GM12878 (cell line): ENCODE data around the gene GCH1. TPM values are rescaled to one million over a fixed set of nuclear protein-coding genes. Genes with fewer than 3 reads are reported as not detected.

ENCODE experiments used
- BCL11A ChIP-seq: IDR thresholded peaks from 2 replicates; pipeline ENCODE4 v1.6.1; 2011; ENCODE audit warnings: low read depth, low read length
- BHLHE40 ChIP-seq, 2 experiments: fragments of 450-650 bp in 1 of 2; IDR thresholded peaks; 2 replicates each; pipeline ENCODE4 v1.6.1; 2011 to 2017; ENCODE audit warnings: low read depth in 2 of 2, borderline replicate concordance in 1 of 2, improper control_type of control experiment in 1 of 2, low read length in 1 of 2, mild to moderate bottlenecking in 1 of 2
- EZH2 ChIP-seq: IDR thresholded peaks from 2 replicates; pipeline ENCODE4 v1.6.1; 2012; ENCODE audit warnings: low read depth, mild to moderate bottlenecking, control low read depth, inconsistent platforms, low read length, borderline replicate concordance; ENCODE audit not compliant: control insufficient read depth
- GABPA ChIP-seq: IDR thresholded peaks from 2 replicates; pipeline ENCODE4 v1.6.1; 2014; ENCODE audit warnings: antibody characterized with exemption, low read depth, mild to moderate bottlenecking, inconsistent platforms
- MTA2 ChIP-seq: fragments of 450-650 bp; IDR thresholded peaks from 2 replicates; pipeline ENCODE4 v1.6.1; 2016; ENCODE audit warnings: low read depth, mild to moderate bottlenecking, moderate library complexity
- NR2F1 ChIP-seq: fragments of 450-650 bp; conservative IDR thresholded peaks from 2 replicates; pipeline ENCODE4 v1.6.1; 2017; ENCODE audit warnings: mild to moderate bottlenecking
- SIX5 ChIP-seq: IDR thresholded peaks from 2 replicates; pipeline ENCODE4 v1.6.1; 2011; ENCODE audit warnings: mild to moderate bottlenecking, low read depth, low read length, moderate library complexity; ENCODE audit not compliant: severe bottlenecking
- SUPT20H ChIP-seq: IDR thresholded peaks from 2 replicates; pipeline ENCODE4 v1.6.1; 2011; ENCODE audit warnings: low read depth, mild to moderate bottlenecking, low read length, moderate library complexity, borderline replicate concordance; ENCODE audit not compliant: control insufficient read depth
- ZNF207 ChIP-seq: fragments of 450-650 bp; IDR thresholded peaks from 2 replicates; pipeline ENCODE4 v1.6.1; 2014; ENCODE audit warnings: antibody characterized with exemption, mild to moderate bottlenecking, borderline replicate concordance
- polyA plus RNA-seq, 11 experiments: library from polyadenylated mRNA; depleted of rRNA in 4 of 11; unstranded in 6 of 11; stranded (reverse) in 5 of 11; fragments of >200 nt; fragmentation: Nextera tagmentation in 4 of 11; fragmentation: Illumina TruSeq in 1 of 11; extraction: Ambion mirVana in 4 of 11; extraction: Trizol in 1 of 11; gene quantifications; 1 replicate in 1 of 11; 2 replicates in 10 of 11; pipeline versions ENCODE4 v1.2.1 to v1.2.3, GENCODE V29; 2011 to 2016; ENCODE audit warnings: inconsistent platforms in 2 of 11, missing spikeins in 2 of 11, low read depth in 1 of 11
- total RNA-seq, 4 experiments: library from RNA; depleted of rRNA in 3 of 4; stranded (reverse); fragments of >200 nt in 3 of 4; fragmentation: Illumina TruSeq in 1 of 4; extraction: Trizol in 1 of 4; gene quantifications; 2 replicates each; pipeline versions ENCODE4 v1.2.1 to v1.2.3, GENCODE V29; 2013 to 2021
- TF ChIP-seq, protein P1 (sequence below): IDR thresholded peaks from 2 replicates; pipeline ENCODE4 v1.6.1; 2012; ENCODE audit warnings: improper control_type of control experiment, low read depth, low read length; ENCODE audit not compliant: insufficient replicate concordance
- TF ChIP-seq, protein P2 (sequence below): IDR thresholded peaks from 2 replicates; pipeline ENCODE4 v1.6.1; 2011; ENCODE audit warnings: mild to moderate bottlenecking, low read depth, low read length, moderate library complexity; ENCODE audit not compliant: insufficient replicate concordance
- TF ChIP-seq, protein P3 (sequence below): IDR thresholded peaks from 2 replicates; pipeline ENCODE4 v1.6.1; 2012; ENCODE audit warnings: low read depth, low read length, improper control_type of control experiment
- TF ChIP-seq, protein P4 (sequence below): fragments of 450-650 bp; IDR thresholded peaks from 2 replicates; pipeline ENCODE4 v1.6.1; 2016; ENCODE audit warnings: mild to moderate bottlenecking
- TF ChIP-seq, protein P5 (sequence below): fragments of 450-650 bp; IDR thresholded peaks from 2 replicates; pipeline ENCODE4 v1.6.1; 2017; ENCODE audit warnings: low read depth, mild to moderate bottlenecking, moderate library complexity
- TF ChIP-seq, protein P6 (sequence below): fragments of 450-650 bp; IDR thresholded peaks from 2 replicates; pipeline ENCODE4 v1.6.1; 2017; ENCODE audit warnings: antibody characterized with exemption, mild to moderate bottlenecking, moderate library complexity

GCH1 gene
- total and polyA plus RNA-seq, 10 of the 15 experiments (the other 5 are each of a cell fraction or from before 2014, with no cell fraction given) = 25.1 to 37.0 (median 33.8) TPM

DNA sequence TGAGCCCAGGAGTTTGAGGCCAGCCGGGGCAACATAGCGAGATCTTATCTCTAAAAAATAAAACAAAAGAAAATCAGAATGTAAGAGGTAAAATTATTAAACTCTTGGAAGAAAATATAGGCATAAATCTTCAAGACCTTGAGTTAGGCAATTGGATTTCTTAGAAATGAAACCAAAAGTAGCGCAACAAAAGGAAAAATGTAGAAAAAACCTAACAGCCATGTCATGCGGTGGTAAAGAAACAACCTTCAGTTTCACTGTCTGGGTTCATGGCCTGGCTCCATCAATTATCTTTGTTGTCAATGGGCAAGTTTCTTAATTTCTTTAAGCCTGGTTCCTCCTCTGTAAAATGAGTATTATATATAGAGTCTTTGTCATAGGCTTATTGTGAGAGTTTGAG is 5.6 kb upstream of the GCH1 start (continued):
- TF ChIP-seq, protein P1, sequence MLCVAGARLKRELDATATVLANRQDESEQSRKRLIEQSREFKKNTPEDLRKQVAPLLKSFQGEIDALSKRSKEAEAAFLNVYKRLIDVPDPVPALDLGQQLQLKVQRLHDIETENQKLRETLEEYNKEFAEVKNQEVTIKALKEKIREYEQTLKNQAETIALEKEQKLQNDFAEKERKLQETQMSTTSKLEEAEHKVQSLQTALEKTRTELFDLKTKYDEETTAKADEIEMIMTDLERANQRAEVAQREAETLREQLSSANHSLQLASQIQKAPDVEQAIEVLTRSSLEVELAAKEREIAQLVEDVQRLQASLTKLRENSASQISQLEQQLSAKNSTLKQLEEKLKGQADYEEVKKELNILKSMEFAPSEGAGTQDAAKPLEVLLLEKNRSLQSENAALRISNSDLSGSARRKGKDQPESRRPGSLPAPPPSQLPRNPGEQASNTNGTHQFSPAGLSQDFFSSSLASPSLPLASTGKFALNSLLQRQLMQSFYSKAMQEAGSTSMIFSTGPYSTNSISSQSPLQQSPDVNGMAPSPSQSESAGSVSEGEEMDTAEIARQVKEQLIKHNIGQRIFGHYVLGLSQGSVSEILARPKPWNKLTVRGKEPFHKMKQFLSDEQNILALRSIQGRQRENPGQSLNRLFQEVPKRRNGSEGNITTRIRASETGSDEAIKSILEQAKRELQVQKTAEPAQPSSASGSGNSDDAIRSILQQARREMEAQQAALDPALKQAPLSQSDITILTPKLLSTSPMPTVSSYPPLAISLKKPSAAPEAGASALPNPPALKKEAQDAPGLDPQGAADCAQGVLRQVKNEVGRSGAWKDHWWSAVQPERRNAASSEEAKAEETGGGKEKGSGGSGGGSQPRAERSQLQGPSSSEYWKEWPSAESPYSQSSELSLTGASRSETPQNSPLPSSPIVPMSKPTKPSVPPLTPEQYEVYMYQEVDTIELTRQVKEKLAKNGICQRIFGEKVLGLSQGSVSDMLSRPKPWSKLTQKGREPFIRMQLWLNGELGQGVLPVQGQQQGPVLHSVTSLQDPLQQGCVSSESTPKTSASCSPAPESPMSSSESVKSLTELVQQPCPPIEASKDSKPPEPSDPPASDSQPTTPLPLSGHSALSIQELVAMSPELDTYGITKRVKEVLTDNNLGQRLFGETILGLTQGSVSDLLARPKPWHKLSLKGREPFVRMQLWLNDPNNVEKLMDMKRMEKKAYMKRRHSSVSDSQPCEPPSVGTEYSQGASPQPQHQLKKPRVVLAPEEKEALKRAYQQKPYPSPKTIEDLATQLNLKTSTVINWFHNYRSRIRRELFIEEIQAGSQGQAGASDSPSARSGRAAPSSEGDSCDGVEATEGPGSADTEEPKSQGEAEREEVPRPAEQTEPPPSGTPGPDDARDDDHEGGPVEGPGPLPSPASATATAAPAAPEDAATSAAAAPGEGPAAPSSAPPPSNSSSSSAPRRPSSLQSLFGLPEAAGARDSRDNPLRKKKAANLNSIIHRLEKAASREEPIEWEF = no peak
- TF ChIP-seq SUPT20H = no peak
- TF ChIP-seq ZNF207 = no peak
- TF ChIP-seq, protein P2, sequence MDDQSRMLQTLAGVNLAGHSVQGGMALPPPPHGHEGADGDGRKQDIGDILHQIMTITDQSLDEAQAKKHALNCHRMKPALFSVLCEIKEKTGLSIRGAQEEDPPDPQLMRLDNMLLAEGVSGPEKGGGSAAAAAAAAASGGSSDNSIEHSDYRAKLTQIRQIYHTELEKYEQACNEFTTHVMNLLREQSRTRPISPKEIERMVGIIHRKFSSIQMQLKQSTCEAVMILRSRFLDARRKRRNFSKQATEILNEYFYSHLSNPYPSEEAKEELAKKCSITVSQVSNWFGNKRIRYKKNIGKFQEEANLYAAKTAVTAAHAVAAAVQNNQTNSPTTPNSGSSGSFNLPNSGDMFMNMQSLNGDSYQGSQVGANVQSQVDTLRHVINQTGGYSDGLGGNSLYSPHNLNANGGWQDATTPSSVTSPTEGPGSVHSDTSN = peak; percentile 42
- no peak for TF ChIP-seq GABPA
- TF ChIP-seq, protein P3, sequence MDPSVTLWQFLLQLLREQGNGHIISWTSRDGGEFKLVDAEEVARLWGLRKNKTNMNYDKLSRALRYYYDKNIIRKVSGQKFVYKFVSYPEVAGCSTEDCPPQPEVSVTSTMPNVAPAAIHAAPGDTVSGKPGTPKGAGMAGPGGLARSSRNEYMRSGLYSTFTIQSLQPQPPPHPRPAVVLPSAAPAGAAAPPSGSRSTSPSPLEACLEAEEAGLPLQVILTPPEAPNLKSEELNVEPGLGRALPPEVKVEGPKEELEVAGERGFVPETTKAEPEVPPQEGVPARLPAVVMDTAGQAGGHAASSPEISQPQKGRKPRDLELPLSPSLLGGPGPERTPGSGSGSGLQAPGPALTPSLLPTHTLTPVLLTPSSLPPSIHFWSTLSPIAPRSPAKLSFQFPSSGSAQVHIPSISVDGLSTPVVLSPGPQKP = no peak
- TF ChIP-seq, protein P4, sequence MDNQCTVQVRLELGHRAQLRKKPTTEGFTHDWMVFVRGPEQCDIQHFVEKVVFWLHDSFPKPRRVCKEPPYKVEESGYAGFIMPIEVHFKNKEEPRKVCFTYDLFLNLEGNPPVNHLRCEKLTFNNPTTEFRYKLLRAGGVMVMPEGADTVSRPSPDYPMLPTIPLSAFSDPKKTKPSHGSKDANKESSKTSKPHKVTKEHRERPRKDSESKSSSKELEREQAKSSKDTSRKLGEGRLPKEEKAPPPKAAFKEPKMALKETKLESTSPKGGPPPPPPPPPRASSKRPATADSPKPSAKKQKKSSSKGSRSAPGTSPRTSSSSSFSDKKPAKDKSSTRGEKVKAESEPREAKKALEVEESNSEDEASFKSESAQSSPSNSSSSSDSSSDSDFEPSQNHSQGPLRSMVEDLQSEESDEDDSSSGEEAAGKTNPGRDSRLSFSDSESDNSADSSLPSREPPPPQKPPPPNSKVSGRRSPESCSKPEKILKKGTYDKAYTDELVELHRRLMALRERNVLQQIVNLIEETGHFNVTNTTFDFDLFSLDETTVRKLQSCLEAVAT = peak; percentile 69; the same call in 1 of the 2 replicates
- TF ChIP-seq MTA2 = peak; percentile 29; the same call in 1 of the 2 replicates
- TF ChIP-seq SIX5 = no peak
- TF ChIP-seq, protein P5, sequence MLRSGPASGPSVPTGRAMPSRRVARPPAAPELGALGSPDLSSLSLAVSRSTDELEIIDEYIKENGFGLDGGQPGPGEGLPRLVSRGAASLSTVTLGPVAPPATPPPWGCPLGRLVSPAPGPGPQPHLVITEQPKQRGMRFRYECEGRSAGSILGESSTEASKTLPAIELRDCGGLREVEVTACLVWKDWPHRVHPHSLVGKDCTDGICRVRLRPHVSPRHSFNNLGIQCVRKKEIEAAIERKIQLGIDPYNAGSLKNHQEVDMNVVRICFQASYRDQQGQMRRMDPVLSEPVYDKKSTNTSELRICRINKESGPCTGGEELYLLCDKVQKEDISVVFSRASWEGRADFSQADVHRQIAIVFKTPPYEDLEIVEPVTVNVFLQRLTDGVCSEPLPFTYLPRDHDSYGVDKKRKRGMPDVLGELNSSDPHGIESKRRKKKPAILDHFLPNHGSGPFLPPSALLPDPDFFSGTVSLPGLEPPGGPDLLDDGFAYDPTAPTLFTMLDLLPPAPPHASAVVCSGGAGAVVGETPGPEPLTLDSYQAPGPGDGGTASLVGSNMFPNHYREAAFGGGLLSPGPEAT = no peak
- TF ChIP-seq, protein P6, sequence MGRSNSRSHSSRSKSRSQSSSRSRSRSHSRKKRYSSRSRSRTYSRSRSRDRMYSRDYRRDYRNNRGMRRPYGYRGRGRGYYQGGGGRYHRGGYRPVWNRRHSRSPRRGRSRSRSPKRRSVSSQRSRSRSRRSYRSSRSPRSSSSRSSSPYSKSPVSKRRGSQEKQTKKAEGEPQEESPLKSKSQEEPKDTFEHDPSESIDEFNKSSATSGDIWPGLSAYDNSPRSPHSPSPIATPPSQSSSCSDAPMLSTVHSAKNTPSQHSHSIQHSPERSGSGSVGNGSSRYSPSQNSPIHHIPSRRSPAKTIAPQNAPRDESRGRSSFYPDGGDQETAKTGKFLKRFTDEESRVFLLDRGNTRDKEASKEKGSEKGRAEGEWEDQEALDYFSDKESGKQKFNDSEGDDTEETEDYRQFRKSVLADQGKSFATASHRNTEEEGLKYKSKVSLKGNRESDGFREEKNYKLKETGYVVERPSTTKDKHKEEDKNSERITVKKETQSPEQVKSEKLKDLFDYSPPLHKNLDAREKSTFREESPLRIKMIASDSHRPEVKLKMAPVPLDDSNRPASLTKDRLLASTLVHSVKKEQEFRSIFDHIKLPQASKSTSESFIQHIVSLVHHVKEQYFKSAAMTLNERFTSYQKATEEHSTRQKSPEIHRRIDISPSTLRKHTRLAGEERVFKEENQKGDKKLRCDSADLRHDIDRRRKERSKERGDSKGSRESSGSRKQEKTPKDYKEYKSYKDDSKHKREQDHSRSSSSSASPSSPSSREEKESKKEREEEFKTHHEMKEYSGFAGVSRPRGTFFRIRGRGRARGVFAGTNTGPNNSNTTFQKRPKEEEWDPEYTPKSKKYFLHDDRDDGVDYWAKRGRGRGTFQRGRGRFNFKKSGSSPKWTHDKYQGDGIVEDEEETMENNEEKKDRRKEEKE = no peak
- no peak for TF ChIP-seq BHLHE40 (IDR thresholded peaks at IDR 0.05; ENCODE audit: borderline replicate concordance in 1 of 2, low read depth in 2 of 2, low read length in 1 of 2)
- TF ChIP-seq BCL11A = 0 out of 2 replicates have a peak, but pooled peaks have one; percentile 7
- no peak for TF ChIP-seq EZH2
- TF ChIP-seq NR2F1 = no peak
